Stimulated activated CD4-positive, alpha-beta T cell treated with anti-CD3 and anti-CD28 coated beads, Interleukin-12 subunit alpha, Interleukin-12 subunit beta, amount 100 ng/mL, for 24 hours (primary cell): ENCODE results near the gene KLF6.

Experiments used
- DNase-seq, 2 experiments: peaks; one replicate each; pipeline ENCODE4 v3.0.0-alpha.2; 2020; ENCODE audit warnings: low read depth in 2 of 2

Gene KLF6

DNA sequence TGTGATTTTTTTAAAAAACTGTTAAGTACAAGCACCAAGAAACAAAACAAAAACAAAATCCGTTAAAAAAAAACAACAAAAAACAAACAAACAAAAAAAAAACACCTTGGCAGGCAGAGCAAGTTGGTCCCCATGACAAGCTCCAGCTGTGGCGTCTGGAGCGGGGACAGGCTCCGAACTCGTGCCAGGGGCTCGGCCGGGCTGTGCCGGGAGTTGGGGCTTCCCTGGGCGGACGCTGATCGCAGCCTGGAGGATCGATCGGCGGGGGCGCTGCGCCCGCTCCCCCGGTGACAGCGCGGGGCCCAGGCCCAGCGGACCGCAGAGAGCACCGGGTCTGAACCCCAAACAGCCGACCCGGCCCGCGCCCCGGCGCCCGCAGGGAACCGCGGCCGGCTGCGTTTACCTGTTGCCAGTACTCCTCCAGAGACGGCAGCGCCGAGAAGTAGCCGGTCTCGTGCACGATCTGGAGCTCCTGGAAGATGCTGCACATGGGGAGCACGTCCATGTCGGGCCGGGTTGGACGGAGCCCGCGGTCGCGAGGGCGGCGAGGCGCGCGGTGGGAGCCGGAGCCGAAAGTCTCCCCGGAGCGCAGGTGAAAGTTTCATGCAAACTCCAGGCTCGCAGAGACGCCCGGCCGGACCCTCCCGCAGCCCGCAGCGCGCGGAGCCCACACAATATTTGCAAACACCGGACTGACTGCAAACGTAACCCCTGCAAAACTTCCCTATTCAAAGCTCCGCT is at the start of gene KLF6:
TSS of gene KLF6 (minus strand) at position 700 of the 741 bp plus-strand sequence. CDS start at position 505, 195 bp downstream.
- no peak for DNase-seq

DNA sequence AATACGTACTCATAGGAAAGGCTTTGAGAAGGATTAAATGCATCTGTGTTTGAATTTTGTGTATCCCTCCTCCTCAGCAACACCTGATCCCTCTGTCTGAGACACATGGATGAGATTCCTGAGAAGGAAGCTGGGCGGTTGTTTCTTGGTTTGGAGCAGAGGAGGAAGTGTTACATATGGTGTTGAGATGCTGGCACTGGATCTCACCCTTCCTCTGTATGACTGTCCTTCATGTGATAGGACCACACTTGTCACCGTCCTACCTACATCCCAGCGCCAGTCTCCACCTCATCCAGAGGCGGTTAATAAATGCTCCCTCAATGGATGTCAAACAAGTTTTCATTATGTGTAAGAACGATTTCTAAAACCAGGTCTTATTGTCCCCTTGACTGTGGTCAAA is 49.4 kb upstream of the KLF6 start:
- DNase-seq: no peak

DNA sequence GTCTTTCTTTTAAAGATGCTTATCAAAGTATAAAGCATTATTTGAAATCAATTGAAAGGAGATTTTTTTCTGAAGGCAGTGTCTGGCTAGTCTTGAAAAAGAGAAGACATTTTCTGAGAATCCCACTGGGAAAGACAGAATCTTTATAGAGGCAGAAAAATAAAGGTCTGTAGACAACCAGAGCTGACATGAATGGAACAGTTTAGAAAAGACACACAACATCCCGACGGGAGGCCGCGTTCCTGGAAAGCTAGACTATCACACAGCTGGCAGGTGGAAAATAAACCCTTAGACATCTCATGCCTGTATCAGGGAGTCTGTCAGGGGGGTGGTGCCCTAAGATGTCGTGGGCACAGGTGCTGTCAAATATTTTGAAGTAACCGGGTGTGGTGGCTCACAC is 48.0 kb upstream of the KLF6 start:
- DNase-seq: no peak

DNA sequence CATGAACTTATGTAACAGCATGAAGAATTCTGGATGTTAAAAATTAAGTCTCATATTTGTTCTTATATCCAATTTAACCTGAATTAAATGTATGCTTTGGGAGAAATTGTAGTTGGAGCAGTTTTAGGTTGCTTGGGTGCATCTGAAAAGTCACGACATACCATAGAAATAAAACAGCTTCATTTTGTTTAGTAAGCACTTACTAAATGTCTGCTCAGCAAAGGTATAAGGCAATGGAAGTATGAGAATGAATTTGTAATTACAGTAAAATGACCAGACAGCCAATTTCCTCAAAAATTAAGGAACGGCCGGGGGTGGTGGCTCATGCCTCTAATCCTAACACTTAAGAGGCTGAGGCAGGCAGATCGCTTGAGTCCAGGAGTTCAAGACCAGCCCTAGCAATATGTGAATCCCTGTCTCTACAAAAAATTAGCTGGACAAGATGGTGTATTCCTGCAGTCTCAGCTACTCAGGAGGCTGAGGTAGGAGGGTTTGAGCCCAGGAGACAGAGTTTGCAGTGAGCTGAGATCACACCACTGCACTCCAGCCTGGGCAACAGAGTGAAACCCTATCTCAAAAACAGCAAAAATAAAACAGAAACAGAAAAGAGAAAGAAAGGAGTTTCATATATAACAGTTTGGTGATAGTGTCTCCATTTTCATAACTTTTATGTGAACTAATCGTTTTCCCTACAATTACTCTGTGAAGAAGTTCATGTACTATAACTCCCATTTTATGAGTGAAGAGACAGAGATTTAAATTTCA is 47.2 kb upstream of the KLF6 start:
- DNase-seq: no peak

DNA sequence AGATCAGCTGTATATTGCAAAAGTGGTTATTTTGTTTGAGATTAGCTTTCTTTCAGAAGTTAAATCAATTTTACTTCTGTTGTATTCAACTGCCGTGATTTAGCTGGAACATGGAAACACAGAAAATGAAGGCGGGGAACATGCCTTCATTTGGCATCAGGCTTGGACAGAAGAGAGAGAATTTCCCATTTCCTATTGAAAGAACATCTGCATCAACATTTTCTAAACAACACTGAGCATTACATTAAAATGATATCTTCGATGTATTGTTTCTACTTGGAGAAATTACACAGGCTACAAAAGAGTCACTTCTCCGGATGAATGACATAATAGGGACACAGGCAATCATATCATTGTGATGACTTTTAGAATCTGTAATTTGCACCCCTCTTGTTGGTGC is 46.6 kb upstream of the KLF6 start:
- DNase-seq: no peak

DNA sequence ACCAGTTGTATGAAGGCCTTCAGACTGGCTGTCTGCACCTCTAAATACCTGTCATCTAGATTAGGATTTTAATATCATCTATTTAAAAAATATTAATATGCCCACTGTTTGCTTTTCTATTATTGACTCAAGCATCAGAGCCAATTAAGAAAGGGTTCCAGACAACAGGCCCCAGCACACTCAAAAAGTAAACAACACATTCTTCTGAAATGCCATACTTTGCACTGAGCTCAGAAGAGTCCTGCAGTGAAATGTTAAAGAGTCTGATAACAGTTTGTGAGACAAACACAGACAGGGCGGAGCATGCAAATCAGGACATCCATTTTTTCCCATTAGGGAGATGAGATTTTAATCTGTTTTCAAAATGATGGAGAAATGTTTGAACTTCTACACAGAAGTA is 45.9 kb upstream of the KLF6 start:
- DNase-seq: no peak

DNA sequence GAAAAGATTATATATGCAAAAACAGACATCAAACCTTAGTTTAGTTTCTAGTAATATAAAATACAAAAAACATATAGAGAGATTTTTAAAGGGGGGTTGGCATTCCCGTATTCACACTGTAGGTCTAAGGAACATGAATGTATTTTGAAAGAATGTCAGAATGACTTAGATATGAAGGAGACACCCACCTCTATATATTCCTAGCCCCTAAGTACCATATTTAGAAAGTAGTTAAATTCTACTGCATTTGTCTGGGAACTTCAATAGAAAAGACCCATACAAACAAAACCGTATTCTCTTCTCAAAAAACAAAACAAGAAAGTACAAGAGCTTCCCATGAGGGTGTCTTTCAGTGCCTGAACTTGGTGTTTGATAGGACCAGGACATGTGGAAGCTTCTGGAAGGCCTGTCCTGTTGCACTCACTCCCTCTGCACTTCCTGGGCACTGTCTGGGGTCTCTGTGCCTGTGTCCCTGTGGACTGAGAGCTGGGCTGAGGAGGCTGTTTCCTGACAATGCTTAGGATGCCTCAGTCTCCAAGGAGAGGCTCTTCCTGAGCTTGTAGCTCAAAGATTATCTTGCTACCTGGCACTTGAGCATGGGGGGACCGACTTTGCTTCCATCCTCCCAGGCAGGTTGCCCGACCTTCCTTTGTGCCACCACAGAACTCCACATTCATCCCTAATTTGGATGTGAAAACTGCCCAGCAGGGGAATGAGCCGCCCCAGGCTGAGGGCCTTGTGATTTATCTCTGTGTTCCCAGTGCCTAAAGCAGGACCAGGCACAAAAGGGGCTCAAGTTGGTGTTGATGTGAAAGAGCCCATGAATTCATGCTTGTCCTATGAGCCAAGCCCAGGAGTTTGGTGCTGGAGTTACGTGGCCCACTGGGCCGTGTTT is 44.4 kb upstream of the KLF6 start:
- DNase-seq: no peak

DNA sequence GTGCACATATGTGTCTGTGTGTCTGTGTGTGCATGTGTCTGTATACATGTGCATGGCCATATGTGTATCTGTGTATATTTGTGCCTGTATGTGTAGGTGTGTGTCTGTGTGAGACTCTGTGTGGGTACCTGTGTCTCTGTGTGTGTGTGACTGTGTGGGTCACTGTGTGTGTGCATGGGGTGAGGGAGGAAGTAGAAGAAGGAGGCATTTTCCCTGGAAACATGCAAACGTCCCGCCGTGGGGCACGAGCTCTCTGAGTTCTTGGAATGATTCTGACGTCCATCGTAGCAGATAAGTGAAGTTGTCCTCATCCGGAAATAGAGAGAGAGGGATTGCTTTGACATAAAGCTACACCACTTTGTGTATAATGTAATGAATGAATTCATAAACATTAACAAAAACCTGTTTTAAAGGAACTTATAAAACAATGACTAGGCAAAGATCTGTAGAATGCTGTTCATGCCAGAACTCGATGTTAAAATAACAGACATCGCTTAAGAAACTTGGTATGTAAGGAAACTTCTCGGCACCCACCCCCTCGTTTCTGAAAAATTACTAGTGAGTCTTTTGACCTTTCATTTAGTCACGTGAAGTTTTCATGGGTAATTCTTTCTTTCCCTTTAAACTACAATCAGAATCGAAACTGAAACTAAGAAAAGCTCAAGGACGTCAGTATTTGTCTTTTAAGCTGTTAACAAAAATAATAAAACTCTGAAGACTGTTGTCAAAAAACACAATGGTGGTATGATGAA is 43.6 kb upstream of the KLF6 start:
- peak in 1 of 2 experiments; percentile 28 for DNase-seq

DNA sequence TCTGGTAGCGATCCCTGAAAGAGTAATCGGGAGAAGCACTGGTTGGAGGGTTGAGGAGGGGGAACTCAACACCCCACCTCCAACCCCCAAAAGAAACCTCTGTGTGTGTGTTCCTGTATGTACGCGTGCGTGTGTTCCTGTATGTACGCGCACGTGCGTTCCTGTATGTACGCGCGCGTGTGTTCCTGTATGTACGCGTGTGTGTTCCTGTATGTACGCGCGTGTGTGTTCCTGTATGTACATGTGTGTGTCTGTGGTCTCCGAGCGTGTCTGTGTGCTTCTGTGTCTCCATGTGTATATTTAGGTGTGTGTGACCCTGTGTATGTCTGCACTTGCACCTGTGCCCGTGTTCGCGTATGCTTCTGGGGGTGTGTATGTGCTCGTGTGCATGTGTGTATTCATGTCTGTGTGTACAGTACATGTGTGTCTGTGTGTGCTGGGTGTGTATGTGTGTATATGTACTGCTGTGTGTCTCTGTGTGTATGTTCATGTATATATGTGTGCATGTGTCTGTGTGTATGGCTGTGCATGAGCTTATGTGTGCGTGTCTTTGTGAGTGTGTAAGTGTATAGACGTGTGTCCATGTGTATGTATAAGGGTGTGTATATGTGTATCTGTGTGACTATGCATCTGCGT is 42.9 kb upstream of the KLF6 start:
- no peak for DNase-seq

DNA sequence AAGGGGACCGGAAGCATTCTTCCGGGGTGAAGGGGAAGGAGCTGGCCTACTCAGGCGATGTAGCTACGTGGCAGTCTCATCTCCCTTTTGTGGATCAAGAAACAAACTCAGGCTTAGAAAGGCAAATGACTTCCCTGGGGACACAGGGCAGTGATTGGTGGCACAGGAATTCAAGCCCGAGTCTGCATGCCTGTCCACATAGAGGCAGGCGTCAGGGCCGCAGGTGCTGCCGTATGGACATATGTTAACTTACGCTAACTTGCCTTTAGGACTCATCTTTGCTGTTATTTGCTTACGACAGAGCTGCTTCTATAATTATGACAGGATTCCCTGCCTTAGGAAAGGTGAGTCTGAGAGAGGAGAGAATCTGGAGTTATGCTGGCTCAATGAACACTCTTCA is 42.3 kb upstream of the KLF6 start:
- no peak for DNase-seq

DNA sequence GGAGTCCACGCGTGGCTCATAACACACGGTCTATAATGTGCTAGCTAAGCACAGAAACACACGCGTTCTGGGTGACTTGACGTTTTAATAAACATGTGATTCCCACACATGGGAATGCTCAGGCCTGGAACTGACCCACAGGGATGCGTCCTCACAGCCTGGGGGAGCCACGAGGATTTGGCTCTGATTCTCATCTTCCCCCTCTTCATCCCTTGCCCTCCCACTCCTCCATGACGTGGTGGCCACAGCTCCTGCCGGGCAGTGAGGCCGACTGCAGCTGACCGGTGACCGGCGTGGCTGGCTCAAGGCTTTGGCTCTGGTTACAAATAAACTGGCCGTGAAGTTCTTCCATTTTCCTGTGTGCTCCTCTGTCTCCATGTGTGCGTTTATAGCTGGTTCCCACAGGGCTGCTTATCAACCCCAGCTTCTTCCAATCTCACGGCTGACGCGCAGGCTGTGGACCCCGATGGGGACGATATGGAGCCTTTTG is 40.9 kb upstream of the KLF6 start:
- no peak for DNase-seq

DNA sequence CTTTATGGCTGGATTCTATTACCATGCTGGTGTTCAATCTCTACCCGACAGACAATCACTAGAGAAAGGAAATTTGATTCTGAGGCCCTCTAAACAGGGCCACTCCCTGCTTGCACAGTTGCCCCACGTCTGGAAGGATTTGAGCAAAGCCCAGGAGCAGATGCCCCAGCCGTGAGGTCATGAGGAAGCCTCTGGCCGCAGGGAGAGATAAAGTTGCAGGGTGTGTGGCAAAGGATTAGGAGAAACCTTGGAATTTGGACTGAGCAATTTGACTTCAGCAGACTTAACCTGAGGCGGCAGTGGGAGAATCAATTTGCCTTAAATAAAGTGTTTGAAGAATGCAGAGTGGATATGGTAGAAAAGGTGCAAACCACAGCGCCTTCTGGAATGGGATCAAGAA is 40.2 kb upstream of the KLF6 start:
- DNase-seq: no peak

DNA sequence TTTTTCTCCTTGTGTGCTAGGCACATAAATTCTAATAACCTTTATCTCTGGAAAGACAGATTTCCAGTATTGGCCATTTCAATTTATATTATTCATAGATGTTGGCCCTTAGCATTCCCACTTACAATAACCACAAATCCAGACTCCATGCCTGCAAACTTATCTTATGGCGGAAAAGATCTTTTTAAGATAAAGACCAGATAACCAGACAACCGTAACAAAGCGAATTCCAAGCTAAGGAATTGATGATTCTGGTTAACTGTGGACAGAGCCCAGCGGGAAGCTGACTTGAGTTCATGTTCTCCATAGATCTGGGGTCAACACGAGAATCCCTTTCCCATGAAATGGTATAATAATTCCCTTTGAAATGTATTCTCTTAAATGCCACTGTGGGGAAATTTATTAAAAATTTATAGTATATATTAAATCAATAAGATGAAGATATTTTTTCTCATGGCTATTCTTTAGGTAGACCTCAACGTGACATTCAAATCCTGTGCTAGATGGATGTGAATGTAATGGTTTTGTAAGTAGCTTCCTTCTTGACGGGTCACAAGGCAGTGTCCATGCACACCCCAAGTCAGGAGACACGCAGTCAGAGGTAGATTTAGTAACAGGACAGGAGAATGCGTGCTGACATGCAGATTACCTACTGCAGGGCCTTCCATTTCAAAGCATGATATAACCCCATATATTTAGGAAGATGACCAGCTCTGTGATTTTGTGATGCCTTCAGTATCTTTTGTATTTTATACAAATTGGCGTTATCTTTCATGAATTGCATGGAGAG is 37.7 kb upstream of the KLF6 start:
- DNase-seq: no peak

DNA sequence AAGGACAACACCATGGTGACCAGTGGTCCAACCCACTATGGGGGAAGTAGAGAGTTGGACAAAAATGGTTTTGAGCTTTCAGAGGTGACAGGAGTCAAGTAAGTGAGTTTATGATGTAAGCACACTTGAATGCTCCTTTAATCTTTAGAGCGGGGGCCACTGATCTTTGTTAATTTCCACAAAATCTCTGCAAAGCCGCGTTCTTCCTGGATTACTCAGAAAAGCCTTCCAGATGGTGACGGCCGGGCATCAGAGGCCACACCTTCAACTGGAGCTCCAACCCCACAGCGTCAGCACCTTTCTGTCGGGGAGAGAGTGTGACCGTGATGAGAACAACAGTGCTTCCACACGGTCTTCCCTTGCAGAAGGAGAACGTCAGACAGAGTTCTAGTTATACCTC is 35.2 kb upstream of the KLF6 start:
- DNase-seq: no peak

DNA sequence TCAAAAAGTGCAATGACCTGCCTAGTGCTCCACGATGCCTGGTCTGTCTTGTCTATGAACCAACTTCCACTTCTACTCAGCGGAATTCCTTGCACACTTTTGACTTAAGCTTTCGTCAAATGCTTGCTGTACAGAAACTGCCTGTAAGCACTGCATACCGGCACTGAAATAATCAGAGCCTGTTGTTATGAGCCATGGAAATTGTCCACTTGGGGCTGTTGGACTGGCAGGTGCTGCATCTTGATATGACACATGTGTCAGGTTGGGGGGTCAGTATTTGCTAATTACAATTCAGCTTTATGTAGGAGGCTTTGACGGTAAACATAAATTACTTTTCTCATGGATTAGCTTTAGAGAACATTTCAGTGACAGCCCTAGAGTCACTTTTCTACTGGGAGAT is 32.0 kb upstream of the KLF6 start:
- DNase-seq: no peak

DNA sequence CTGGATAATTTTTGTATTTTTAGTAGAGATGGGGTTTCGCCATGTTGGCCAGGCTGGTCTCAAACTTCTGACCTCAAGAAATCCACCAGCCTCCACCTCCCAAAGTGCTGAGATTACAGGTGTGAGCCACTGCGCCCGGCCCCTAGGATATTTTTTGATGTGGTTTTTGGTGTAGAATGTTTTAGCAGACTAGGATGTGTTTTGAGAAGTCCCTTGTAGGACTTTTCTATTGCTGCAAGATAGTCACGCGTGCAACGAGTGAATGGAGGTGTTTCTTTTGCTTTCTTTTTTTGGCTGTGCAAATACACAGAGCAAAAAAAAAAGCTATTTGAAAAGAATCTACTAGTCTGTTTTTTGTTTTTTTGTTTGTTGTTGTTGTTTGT is 29.8 kb upstream of the KLF6 start:
- DNase-seq: no peak

DNA sequence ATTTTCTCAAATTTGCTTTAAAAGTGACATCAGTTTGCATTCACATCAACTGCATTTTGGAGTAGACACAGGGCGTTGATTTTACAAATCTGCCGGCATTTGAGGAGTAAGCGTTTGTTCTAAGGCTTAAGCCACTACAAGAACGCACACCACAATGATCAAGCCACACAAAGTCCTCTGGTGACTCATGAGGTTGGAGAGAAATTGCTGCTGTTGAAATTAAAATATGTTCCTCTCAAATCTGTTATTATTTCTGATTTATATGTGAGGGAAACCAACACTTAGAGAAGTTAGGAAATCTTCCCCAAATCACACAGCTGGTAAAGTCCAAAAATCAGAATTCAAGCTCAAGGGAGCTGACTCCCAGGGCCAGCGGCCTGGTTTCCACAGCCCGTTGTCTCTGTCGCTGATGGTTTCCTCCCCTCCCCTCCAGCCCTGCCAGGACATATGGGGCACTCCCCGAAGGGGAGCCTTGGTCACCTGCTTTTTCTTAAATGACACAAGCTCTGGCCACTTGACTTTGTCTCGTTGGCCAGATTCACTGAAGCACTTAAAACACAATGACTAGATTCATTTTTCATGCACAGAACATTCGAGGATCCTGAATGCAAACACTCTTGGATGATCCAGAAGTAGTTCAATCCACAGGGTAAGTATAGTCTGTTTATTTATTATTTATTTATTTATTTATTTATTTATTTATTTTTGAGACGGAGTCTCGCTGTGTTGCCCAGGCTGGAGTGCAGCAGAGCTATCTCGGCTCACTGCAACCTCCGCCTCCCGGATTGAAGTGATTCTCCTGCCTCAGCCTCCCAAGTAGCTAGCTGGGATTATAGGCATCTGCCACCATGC is 29.2 kb upstream of the KLF6 start:
- no peak for DNase-seq

DNA sequence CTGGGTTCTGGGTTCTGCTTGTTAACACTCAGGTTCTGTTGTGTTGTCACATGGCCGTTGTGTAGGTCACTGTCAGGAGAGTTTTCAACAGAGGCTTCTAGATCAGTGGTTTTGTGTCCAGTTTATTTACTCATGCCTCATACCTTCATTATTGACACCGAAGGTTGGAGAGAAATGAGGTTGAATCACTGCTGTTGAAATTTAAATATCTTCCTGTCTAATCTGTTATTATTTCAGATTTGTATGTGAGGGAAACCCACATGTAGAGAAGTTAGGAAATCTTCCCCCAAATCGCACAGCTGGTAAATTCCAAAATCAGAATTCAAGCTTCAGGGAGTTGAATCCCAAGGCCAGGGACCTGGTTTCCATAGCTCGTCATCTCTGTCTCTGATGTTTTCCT is 28.3 kb upstream of the KLF6 start:
- DNase-seq: no peak

DNA sequence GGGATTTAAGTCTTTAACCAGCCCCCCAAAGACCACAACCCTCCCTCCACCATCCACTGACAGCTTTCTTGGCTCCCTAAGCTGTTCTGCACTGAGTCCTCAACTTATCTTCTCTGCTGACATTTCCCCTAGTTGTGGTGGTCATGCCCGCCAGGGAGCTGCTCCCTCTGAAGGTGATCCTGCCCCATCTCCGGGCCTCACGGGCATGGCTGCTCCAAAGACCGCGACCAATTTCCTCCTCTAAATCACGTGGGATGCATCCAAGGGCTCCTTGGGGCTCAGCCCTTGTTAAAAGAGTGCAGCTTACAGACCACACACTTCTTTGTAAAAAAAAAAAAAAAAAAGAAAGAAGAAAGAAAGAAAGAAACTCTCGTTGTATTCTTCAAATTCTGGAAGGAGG is 27.1 kb upstream of the KLF6 start:
- no peak for DNase-seq
